ENCODE data around the gene EPHA8. TPM values are rescaled to one million over a fixed set of nuclear protein-coding genes. Genes with fewer than 3 reads are reported as not detected.

Gene EPHA8
- total and polyA plus RNA-seq, 9 of the 15 experiments (the other 6 are each of a cell fraction or from before 2014, with no cell fraction given) = not detected

DNA sequence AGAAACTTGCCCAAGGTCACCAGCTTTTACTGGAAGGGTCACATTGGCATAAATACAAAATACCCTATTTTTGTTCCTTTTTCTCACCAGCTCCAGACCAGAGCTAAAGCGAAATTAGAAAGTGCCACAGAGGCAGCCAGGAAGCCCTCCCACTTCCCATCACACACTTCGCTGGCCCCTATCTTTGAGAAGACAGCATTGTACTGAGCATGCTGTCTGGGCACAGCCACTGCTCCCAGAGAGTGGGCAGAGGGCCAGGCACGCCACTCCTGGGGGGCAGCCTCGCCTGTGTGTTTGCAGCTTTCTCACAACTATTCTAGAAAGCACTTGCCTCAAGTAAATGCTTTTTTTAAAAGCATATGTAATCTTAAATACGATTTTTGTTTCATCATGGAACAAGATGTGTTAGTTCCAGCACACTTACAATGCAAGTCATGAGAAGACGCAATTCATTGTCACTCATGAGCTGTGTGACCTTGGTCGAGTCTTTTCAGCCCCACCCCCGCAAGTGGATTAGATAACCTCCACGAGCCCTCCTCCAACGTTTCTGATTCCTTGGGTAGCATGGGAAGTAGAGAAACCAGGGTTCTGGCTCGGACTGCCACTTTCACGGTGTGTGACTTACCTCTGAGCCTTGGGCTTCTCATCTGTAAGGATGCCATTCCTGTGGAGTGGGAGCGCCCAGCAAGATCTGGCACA lies 25.7 kb upstream of the EPHA8 start (continued):
- TF ChIP-seq, protein P1, sequence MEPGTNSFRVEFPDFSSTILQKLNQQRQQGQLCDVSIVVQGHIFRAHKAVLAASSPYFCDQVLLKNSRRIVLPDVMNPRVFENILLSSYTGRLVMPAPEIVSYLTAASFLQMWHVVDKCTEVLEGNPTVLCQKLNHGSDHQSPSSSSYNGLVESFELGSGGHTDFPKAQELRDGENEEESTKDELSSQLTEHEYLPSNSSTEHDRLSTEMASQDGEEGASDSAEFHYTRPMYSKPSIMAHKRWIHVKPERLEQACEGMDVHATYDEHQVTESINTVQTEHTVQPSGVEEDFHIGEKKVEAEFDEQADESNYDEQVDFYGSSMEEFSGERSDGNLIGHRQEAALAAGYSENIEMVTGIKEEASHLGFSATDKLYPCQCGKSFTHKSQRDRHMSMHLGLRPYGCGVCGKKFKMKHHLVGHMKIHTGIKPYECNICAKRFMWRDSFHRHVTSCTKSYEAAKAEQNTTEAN (CRISPR knock-in tag; IDR thresholded peaks at IDR 0.05) = no peak
- TF ChIP-seq, protein P2, sequence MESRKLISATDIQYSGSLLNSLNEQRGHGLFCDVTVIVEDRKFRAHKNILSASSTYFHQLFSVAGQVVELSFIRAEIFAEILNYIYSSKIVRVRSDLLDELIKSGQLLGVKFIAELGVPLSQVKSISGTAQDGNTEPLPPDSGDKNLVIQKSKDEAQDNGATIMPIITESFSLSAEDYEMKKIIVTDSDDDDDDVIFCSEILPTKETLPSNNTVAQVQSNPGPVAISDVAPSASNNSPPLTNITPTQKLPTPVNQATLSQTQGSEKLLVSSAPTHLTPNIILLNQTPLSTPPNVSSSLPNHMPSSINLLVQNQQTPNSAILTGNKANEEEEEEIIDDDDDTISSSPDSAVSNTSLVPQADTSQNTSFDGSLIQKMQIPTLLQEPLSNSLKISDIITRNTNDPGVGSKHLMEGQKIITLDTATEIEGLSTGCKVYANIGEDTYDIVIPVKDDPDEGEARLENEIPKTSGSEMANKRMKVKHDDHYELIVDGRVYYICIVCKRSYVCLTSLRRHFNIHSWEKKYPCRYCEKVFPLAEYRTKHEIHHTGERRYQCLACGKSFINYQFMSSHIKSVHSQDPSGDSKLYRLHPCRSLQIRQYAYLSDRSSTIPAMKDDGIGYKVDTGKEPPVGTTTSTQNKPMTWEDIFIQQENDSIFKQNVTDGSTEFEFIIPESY (CRISPR knock-in tag; IDR thresholded peaks at IDR 0.05) = no peak
- TF ChIP-seq ESRRA (IDR thresholded peaks at IDR 0.05; ENCODE audit: borderline replicate concordance, low read depth) (peak; percentile 46; the same call in 1 of the 2 replicates), NFE2 (IDR thresholded peaks at IDR 0.05; ENCODE audit: low read depth) (peak; percentile 44; the same call in 1 of the 2 replicates), HDAC8 (tag; IDR thresholded peaks at IDR 0.05) (no peak), MYNN (IDR thresholded peaks at IDR 0.05) (no peak), MYNN (CRISPR knock-in tag; IDR thresholded peaks at IDR 0.05) (no peak), ZBED1 (IDR thresholded peaks at IDR 0.05) (no peak), TBP (optimal IDR thresholded peaks at IDR 0.05; ENCODE audit: low read depth, low read length) (no peak), BHLHE40 (IDR thresholded peaks at IDR 0.05; ENCODE audit: low read length) (no peak), SRF (CRISPR knock-in tag; IDR thresholded peaks at IDR 0.05) (no peak), FOSL1 (tag; conservative IDR thresholded peaks at IDR 0.05) (no peak), NCOR1 (IDR thresholded peaks at IDR 0.05) (no peak), SNRNP70 (optimal IDR thresholded peaks at IDR 0.05; ENCODE audit: low read depth, low read length) (no peak)
- TF ChIP-seq, protein P3, sequence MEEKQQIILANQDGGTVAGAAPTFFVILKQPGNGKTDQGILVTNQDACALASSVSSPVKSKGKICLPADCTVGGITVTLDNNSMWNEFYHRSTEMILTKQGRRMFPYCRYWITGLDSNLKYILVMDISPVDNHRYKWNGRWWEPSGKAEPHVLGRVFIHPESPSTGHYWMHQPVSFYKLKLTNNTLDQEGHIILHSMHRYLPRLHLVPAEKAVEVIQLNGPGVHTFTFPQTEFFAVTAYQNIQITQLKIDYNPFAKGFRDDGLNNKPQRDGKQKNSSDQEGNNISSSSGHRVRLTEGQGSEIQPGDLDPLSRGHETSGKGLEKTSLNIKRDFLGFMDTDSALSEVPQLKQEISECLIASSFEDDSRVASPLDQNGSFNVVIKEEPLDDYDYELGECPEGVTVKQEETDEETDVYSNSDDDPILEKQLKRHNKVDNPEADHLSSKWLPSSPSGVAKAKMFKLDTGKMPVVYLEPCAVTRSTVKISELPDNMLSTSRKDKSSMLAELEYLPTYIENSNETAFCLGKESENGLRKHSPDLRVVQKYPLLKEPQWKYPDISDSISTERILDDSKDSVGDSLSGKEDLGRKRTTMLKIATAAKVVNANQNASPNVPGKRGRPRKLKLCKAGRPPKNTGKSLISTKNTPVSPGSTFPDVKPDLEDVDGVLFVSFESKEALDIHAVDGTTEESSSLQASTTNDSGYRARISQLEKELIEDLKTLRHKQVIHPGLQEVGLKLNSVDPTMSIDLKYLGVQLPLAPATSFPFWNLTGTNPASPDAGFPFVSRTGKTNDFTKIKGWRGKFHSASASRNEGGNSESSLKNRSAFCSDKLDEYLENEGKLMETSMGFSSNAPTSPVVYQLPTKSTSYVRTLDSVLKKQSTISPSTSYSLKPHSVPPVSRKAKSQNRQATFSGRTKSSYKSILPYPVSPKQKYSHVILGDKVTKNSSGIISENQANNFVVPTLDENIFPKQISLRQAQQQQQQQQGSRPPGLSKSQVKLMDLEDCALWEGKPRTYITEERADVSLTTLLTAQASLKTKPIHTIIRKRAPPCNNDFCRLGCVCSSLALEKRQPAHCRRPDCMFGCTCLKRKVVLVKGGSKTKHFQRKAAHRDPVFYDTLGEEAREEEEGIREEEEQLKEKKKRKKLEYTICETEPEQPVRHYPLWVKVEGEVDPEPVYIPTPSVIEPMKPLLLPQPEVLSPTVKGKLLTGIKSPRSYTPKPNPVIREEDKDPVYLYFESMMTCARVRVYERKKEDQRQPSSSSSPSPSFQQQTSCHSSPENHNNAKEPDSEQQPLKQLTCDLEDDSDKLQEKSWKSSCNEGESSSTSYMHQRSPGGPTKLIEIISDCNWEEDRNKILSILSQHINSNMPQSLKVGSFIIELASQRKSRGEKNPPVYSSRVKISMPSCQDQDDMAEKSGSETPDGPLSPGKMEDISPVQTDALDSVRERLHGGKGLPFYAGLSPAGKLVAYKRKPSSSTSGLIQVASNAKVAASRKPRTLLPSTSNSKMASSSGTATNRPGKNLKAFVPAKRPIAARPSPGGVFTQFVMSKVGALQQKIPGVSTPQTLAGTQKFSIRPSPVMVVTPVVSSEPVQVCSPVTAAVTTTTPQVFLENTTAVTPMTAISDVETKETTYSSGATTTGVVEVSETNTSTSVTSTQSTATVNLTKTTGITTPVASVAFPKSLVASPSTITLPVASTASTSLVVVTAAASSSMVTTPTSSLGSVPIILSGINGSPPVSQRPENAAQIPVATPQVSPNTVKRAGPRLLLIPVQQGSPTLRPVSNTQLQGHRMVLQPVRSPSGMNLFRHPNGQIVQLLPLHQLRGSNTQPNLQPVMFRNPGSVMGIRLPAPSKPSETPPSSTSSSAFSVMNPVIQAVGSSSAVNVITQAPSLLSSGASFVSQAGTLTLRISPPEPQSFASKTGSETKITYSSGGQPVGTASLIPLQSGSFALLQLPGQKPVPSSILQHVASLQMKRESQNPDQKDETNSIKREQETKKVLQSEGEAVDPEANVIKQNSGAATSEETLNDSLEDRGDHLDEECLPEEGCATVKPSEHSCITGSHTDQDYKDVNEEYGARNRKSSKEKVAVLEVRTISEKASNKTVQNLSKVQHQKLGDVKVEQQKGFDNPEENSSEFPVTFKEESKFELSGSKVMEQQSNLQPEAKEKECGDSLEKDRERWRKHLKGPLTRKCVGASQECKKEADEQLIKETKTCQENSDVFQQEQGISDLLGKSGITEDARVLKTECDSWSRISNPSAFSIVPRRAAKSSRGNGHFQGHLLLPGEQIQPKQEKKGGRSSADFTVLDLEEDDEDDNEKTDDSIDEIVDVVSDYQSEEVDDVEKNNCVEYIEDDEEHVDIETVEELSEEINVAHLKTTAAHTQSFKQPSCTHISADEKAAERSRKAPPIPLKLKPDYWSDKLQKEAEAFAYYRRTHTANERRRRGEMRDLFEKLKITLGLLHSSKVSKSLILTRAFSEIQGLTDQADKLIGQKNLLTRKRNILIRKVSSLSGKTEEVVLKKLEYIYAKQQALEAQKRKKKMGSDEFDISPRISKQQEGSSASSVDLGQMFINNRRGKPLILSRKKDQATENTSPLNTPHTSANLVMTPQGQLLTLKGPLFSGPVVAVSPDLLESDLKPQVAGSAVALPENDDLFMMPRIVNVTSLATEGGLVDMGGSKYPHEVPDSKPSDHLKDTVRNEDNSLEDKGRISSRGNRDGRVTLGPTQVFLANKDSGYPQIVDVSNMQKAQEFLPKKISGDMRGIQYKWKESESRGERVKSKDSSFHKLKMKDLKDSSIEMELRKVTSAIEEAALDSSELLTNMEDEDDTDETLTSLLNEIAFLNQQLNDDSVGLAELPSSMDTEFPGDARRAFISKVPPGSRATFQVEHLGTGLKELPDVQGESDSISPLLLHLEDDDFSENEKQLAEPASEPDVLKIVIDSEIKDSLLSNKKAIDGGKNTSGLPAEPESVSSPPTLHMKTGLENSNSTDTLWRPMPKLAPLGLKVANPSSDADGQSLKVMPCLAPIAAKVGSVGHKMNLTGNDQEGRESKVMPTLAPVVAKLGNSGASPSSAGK (IDR thresholded peaks at IDR 0.05) = no peak

All from K562 (cell line).